ENCODE results near the gene TNIP3.

DNA sequence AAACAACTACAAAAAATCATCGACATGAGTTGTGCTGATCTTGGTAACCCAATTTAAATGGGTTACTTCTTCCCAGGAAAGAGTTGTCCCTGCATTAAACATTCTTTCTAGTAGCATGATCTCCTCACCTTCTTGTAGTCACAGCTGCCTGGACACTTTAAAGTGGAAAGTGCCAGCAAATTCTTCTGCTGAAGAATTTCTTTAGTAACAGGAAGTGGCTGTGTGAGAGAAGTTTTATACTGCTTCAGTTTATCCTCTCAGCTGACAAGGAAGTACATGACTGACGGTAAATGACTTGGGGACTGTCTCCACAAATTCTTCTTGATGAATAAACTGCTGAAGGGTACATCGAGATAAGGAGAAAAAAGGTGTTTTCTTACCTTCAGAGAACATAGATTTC is 18.2 kb upstream of the TNIP3 start:
- TF ChIP-seq CTCF (IDR thresholded peaks at IDR 0.05) (no peak), POLR2A (IDR thresholded peaks at IDR 0.05) (no peak)
